HEK293 (cell line): Measurements from ENCODE around the gene PYCR2.

Source experiments
- CTCF ChIA-PET: fragments of 350-600 bp; formaldehyde crosslinking; extraction: SDS; loops from one replicate; lab custom pipeline; 2021; ENCODE audit warnings: antibody characterized with exemption; lab: Yijun Ruan, JAX
- POLR2A ChIA-PET: fragments of 300-600 bp; formaldehyde crosslinking; extraction: SDS; loops from one replicate; lab custom pipeline; 2020; ENCODE audit warnings: antibody characterized with exemption, inconsistent platforms; lab: Yijun Ruan, JAX
- H3K27ac ChIP-seq: fragments of 200-500 bp; sonication (Bioruptor generic); 2 replicates; pipeline ENCODE4 v1.5.1; 2014; ENCODE audit warnings: low read depth, low read length, control low read depth, inconsistent platforms; ENCODE audit errors: extremely low read depth
- H3K36me3 ChIP-seq, 2 experiments: fragments of 200-500 bp in 1 of 2; sonication (Bioruptor generic) in 1 of 2; 1 replicate in 1 of 2; 2 replicates in 1 of 2; pipeline ENCODE4 v1.5.1; 2014 to 2017; ENCODE audit warnings: inconsistent platforms in 2 of 2, low read length in 2 of 2; ENCODE audit not compliant: control insufficient read depth in 2 of 2, insufficient read depth in 1 of 2
- H3K4me1 ChIP-seq: fragments of 200-500 bp; sonication (Bioruptor generic); 2 replicates; pipeline ENCODE4 v1.5.1; 2014; ENCODE audit warnings: mild to moderate bottlenecking, low read length, inconsistent platforms; ENCODE audit not compliant: control insufficient read depth, insufficient read depth
- H3K4me3 ChIP-seq: 2 replicates; pipeline ENCODE4 v1.5.1; 2011; ENCODE audit warnings: low read depth, mild to moderate bottlenecking, control low read depth, low read length, moderate library complexity
- H3K9me3 ChIP-seq: fragments of 200-500 bp; sonication (Bioruptor generic); 2 replicates; pipeline ENCODE4 v1.5.1; 2014; ENCODE audit warnings: low read depth, low read length, inconsistent platforms; ENCODE audit not compliant: control insufficient read depth, insufficient read depth
- EGR2 ChIP-seq: fragments of 450-650 bp; formaldehyde crosslinking; IDR thresholded peaks from 2 replicates; pipeline ENCODE4 v1.5.1; 2016; ENCODE audit warnings: low read depth, missing biosample characterization, missing genetic modification characterization
- GLIS2 ChIP-seq: fragments of 450-650 bp; formaldehyde crosslinking; IDR thresholded peaks from 2 replicates; pipeline ENCODE4 v1.5.1; 2016; ENCODE audit warnings: missing biosample characterization, missing genetic modification characterization
- HIC1 ChIP-seq: fragments of 450-650 bp; formaldehyde crosslinking; IDR thresholded peaks from 2 replicates; pipeline ENCODE4 v1.5.1; 2016; ENCODE audit warnings: missing biosample characterization, missing genetic modification characterization
- KLF1 ChIP-seq: fragments of 450-650 bp; formaldehyde crosslinking; IDR thresholded peaks from 2 replicates; pipeline ENCODE4 v1.5.1; 2016; ENCODE audit warnings: missing biosample characterization, missing genetic modification characterization
- SCRT2 ChIP-seq: fragments of 450-650 bp; formaldehyde crosslinking; IDR thresholded peaks from 2 replicates; pipeline ENCODE4 v1.5.1; 2016; ENCODE audit warnings: missing biosample characterization, missing genetic modification characterization
- ZFHX2 ChIP-seq: fragments of 450-650 bp; formaldehyde crosslinking; conservative IDR thresholded peaks from 2 replicates; pipeline ENCODE4 v1.5.1; 2016; ENCODE audit warnings: missing biosample characterization, missing genetic modification characterization
- ZNF121 ChIP-seq: fragments of 450-650 bp; formaldehyde crosslinking; IDR thresholded peaks from 2 replicates; pipeline ENCODE4 v1.5.1; 2016; ENCODE audit warnings: missing biosample characterization, missing genetic modification characterization
- ZNF335 ChIP-seq: fragments of 450-650 bp; formaldehyde crosslinking; conservative IDR thresholded peaks from 2 replicates; pipeline ENCODE4 v1.5.1; 2016; ENCODE audit warnings: missing biosample characterization, missing genetic modification characterization
- ZNF518A ChIP-seq: fragments of 450-650 bp; formaldehyde crosslinking; conservative IDR thresholded peaks from 2 replicates; pipeline ENCODE4 v1.5.1; 2016; ENCODE audit warnings: low read depth, missing biosample characterization, missing genetic modification characterization
- ZNF544 ChIP-seq: fragments of 450-650 bp; formaldehyde crosslinking; IDR thresholded peaks from 2 replicates; pipeline ENCODE4 v1.5.0; 2017; ENCODE audit warnings: missing biosample characterization, missing genetic modification characterization
- ZNF560 ChIP-seq: fragments of 450-650 bp; formaldehyde crosslinking; IDR thresholded peaks from 2 replicates; pipeline ENCODE4 v1.5.1; 2017; ENCODE audit warnings: missing biosample characterization, missing genetic modification characterization, borderline replicate concordance
- ZNF580 ChIP-seq: fragments of 450-650 bp; formaldehyde crosslinking; IDR thresholded peaks from 2 replicates; pipeline ENCODE4 v1.5.1; 2016; ENCODE audit warnings: missing biosample characterization, missing genetic modification characterization
- ZNF623 ChIP-seq: fragments of 450-650 bp; formaldehyde crosslinking; IDR thresholded peaks from 2 replicates; pipeline ENCODE4 v1.5.1; 2016; ENCODE audit warnings: missing biosample characterization, missing genetic modification characterization
- ZNF658 ChIP-seq: fragments of 450-650 bp; formaldehyde crosslinking; IDR thresholded peaks from 2 replicates; pipeline ENCODE4; 2016; ENCODE audit warnings: missing biosample characterization, missing genetic modification characterization

Gene PYCR2

GRCh38 chr1:225903623-225904022 lies 20.4 kb downstream of the PYCR2 start:
- ChIA-PET CTCF (interaction anchor here (0.8 kb wide), 1 partner anchor 218 kb away, joined by 3 read pairs; no protein-coding TSS in a partner anchor), POLR2A (interaction anchor here (0.7 to 1.0 kb wide), 2 partner anchors 20 to 96 kb away, joined by 3 read pairs; partner anchors contain the start of gene SDE2)
- Histone ChIP-seq H3K36me3 (no peaks in the 10 kb centered on the region), H3K27ac (no peak overlapping the region), H3K9me3 (no peaks in the 10 kb centered on the region), H3K4me1 (no peaks in the 10 kb centered on the region), H3K4me3 (no peak overlapping the region)
- TF ChIP-seq ZNF623, result peak; percentile 99
- 0 out of 2 replicates have a peak, but pooled peaks have one; percentile 27 for TF ChIP-seq ZNF580 (tag by site-specific recombination)
- no peak for TF ChIP-seq ZNF335 (tag by site-specific recombination)

GRCh38 chr1:225899044-225899925 lies 24.8 kb downstream of the PYCR2 start:
- POLR2A ChIA-PET, result no interaction called here
- TF ChIP-seq ZNF518A, result no peak
- 0 out of 2 replicates have a peak, but pooled peaks have one; percentile 21 for TF ChIP-seq EGR2
- peak; percentile 17; the same call in 1 of the 2 replicates for TF ChIP-seq GLIS2 (tag by site-specific recombination)
- TF ChIP-seq ZFHX2 (tag by site-specific recombination), result peak; percentile 24; the same call in 1 of the 2 replicates
- TF ChIP-seq HIC1, result 0 out of 2 replicates have a peak, but pooled peaks have one; percentile 19
- no peak for TF ChIP-seq ZNF544 (tag by site-specific recombination)
- CTCF ChIA-PET, result interaction anchor here (3.0 kb wide), 1 partner anchor 12 kb away, joined by 21 read pairs; no protein-coding TSS in a partner anchor
- Histone ChIP-seq H3K4me1 (no peaks in the 10 kb centered on the region; the same call in 1 of the 2 replicates), H3K4me3 (no peak overlapping the region), H3K27ac (no peak overlapping the region), H3K36me3 (no peaks in the 10 kb centered on the region), H3K9me3 (no peaks in the 10 kb centered on the region)

- POLR2A ChIA-PET, result interaction anchor here (0.5 to 2.1 kb wide), 5 partner anchors 16 to 165 kb away, joined by 3 to 17 read pairs (median 4); partner anchors contain the start of genes PYCR2 and TMEM63A
- CTCF ChIA-PET, result interaction anchor here (0.6 to 3.0 kb wide), 8 partner anchors 8 to 423 kb away, joined by 3 to 21 read pairs (median 3); no protein-coding TSS in a partner anchor
- no peaks in the 10 kb centered on the region for H3K9me3 ChIP-seq
Observed at GRCh38 chr1:225897595-225898514, 26.2 kb downstream of the PYCR2 start.

More at GRCh38 chr1:225897595-225898514, 26.2 kb downstream of the PYCR2 start:
- Histone ChIP-seq H3K27ac (no peak overlapping the region), H3K4me1 (no peaks in the 10 kb centered on the region; the same call in 1 of the 2 replicates), H3K36me3 (no peaks in the 10 kb centered on the region), H3K4me3 (no peak overlapping the region)
- TF ChIP-seq ZNF560 (tag by site-specific recombination) (no peak), SCRT2 (peak; percentile 33; the same call in 1 of the 2 replicates), KLF1 (tag by site-specific recombination) (no peak), ZNF658 (tag by site-specific recombination) (0 out of 2 replicates have a peak, but pooled peaks have one; percentile 31), ZNF121 (tag by site-specific recombination) (peak; percentile 96)
